GM12873 (cell line): ENCODE results near the gene SMCO3.

Source experiments
- CTCF ChIP-seq: IDR thresholded peaks from 2 replicates; pipeline ENCODE4 v1.5.1; 2012; ENCODE audit warnings: low read depth, mild to moderate bottlenecking, moderate library complexity, low read length, control low read depth; ENCODE audit not compliant: insufficient read depth; ENCODE audit errors: missing control alignments

SMCO3 gene

GRCh38 chr12:14756334-14757143, 57.4 kb downstream of the SMCO3 start:
- peak; percentile 45 for TF ChIP-seq CTCF
